Dedifferentiated amniotic fluid mesenchymal stem cell (primary cell): ENCODE results near the gene SLC9A9.

Source experiments
- DNase-seq: peaks from one replicate; pipeline ENCODE4 v3.0.0-alpha.2; 2016; ENCODE audit errors: extremely low spot score

Gene SLC9A9

GRCh38 chr3:143358793-143359491, 489.3 kb downstream of the SLC9A9 start:
- no peak for DNase-seq

GRCh38 chr3:143358155-143358792, 490.0 kb downstream of the SLC9A9 start:
- DNase-seq = no peak

GRCh38 chr3:143357700-143358099, 490.6 kb downstream of the SLC9A9 start:
- no peak for DNase-seq

GRCh38 chr3:143356839-143357238, 491.4 kb downstream of the SLC9A9 start:
- DNase-seq = no peak

- no peak for DNase-seq
These were observed 493.9 kb downstream of the SLC9A9 start for GRCh38 chr3:143354342-143354741.

GRCh38 chr3:143352850-143353550, 495.3 kb downstream of the SLC9A9 start:
- no peak for DNase-seq

GRCh38 chr3:143351895-143352608, 496.2 kb downstream of the SLC9A9 start:
- no peak for DNase-seq

GRCh38 chr3:143351354-143351753, 496.9 kb downstream of the SLC9A9 start:
- DNase-seq = no peak

GRCh38 chr3:143349455-143349854, 498.8 kb downstream of the SLC9A9 start:
- no peak for DNase-seq

- DNase-seq = no peak
These were observed 499.6 kb downstream of the SLC9A9 start for GRCh38 chr3:143348486-143349327.

GRCh38 chr3:143344516-143345165, 503.6 kb downstream of the SLC9A9 start:
- no peak for DNase-seq

- DNase-seq = no peak
These were observed 504.3 kb downstream of the SLC9A9 start for GRCh38 chr3:143343944-143344343.

- no peak for DNase-seq
These were observed 505.2 kb downstream of the SLC9A9 start for GRCh38 chr3:143343031-143343430.

- DNase-seq = no peak
These were observed 508.8 kb downstream of the SLC9A9 start for GRCh38 chr3:143339451-143339850.

- DNase-seq = peak; percentile 20
These were observed 510.9 kb downstream of the SLC9A9 start for GRCh38 chr3:143337387-143337786.

GRCh38 chr3:143334231-143334630, 514.0 kb downstream of the SLC9A9 start:
- DNase-seq = no peak

GRCh38 chr3:143333367-143333766, 514.9 kb downstream of the SLC9A9 start:
- DNase-seq = no peak

GRCh38 chr3:143332026-143332425, 516.2 kb downstream of the SLC9A9 start:
- DNase-seq = no peak

GRCh38 chr3:143331350-143331749, 516.9 kb downstream of the SLC9A9 start:
- no peak for DNase-seq

- no peak for DNase-seq
These were observed 517.9 kb downstream of the SLC9A9 start for GRCh38 chr3:143330296-143330868.
